ENCODE measurements around the gene OR4E2.

GRCh38 chr14:21656980-21657379 is 3.3 kb downstream of the OR4E2 start:
- TF ChIP-seq EZH2 (IDR thresholded peaks at IDR 0.05; ENCODE audit: low read length, missing control alignments) (no peak), CTCF (conservative IDR thresholded peaks at IDR 0.05 in 1 of 2, IDR thresholded peaks at IDR 0.05 in 1 of 2; ENCODE audit: low read depth in 1 of 2, low read length in 2 of 2) (no peak)

All from fibroblast of lung (primary cell).